B cell (primary cell): ENCODE data around the gene PNKD. TPM values are rescaled to one million over a fixed set of nuclear protein-coding genes. Genes with fewer than 3 reads are reported as not detected.

Experiments used
- ATAC-seq: fragments of 200-7000 bp; cut with Tn5 transposase; one replicate; pipeline ENCODE4 v1.10.0; 2021; ENCODE audit warnings: low read depth, mild to moderate bottlenecking, moderate number of reproducible peaks, moderate library complexity
- CTCF ChIA-PET: fragments of 350-600 bp; sonication (Branson Sonifier 250); formaldehyde crosslinking; loops from one replicate; lab custom pipeline; 2021; ENCODE audit warnings: antibody characterized with exemption, inconsistent platforms; lab: Charles Lee
- POLR2A ChIA-PET: fragments of 350-600 bp; sonication (Branson Sonifier 250); formaldehyde crosslinking; loops from one replicate; lab custom pipeline; 2021; ENCODE audit warnings: antibody characterized with exemption; lab: Charles Lee
- DNase-seq: peaks from one replicate; pipeline ENCODE4 v3.0.0; 2013
- H2AFZ ChIP-seq: 2 replicates; pipeline ENCODE4 v1.6.1; 2012; ENCODE audit warnings: mild to moderate bottlenecking, low read depth, low read length; ENCODE audit not compliant: insufficient read depth, poor library complexity, severe bottlenecking
- H3K27ac ChIP-seq, 2 donors: 1 replicate in 1 of 2; 2 replicates in 1 of 2; pipeline ENCODE4 v1.5.1; 2012 to 2013; ENCODE audit warnings: low read length in 2 of 2, mild to moderate bottlenecking in 2 of 2, moderate library complexity in 1 of 2
- H3K27me3 ChIP-seq, 4 experiments: fragments of 200-600 bp in 1 of 4; sonication (generic) in 1 of 4; replicated peaks in 1 of 4; 1 replicate in 2 of 4; 2 replicates in 2 of 4; pipeline versions ENCODE4 v1.6.1 to v1.7.0; 2013 to 2016; ENCODE audit warnings: low read length in 3 of 4, mild to moderate bottlenecking in 2 of 4, mixed read lengths in 1 of 4, moderate library complexity in 1 of 4; ENCODE audit not compliant: insufficient read depth in 4 of 4, control insufficient read depth in 3 of 4; ENCODE audit errors: control extremely low read depth in 1 of 4
- H3K36me3 ChIP-seq, 2 experiments: replicated peaks in 1 of 2; 1 replicate in 1 of 2; 2 replicates in 1 of 2; pipeline versions ENCODE4 v1.6.1 to v1.7.1; 2013; ENCODE audit warnings: low read length in 1 of 2; ENCODE audit not compliant: insufficient read depth in 2 of 2, control insufficient read depth in 1 of 2; ENCODE audit errors: control extremely low read depth in 1 of 2, extremely low read depth in 1 of 2
- H3K4me1 ChIP-seq, 2 donors: fragments of 200-600 bp in 1 of 2; sonication (generic) in 1 of 2; 1 replicate in 1 of 2; 2 replicates in 1 of 2; pipeline versions ENCODE4 v1.5.1 to v1.6.1; 2013 to 2017; ENCODE audit warnings: low read length in 2 of 2; ENCODE audit not compliant: control insufficient read depth in 2 of 2, insufficient read depth in 2 of 2
- H3K4me2 ChIP-seq: replicated peaks from 2 replicates; pipeline ENCODE3; 2012; ENCODE audit warnings: mild to moderate bottlenecking, low read depth, low read length; ENCODE audit not compliant: poor library complexity, severe bottlenecking
- H3K4me3 ChIP-seq, 5 experiments: fragments of 200-600 bp in 1 of 5; sonication (generic) in 1 of 5; 1 replicate in 3 of 5; 2 replicates in 2 of 5; pipeline versions ENCODE4 v1.5.1 to v1.7.0; 2011 to 2016; ENCODE audit warnings: low read length in 4 of 5, mild to moderate bottlenecking in 4 of 5, low read depth in 2 of 5, control low read depth in 1 of 5, moderate library complexity in 1 of 5; ENCODE audit not compliant: insufficient read depth in 1 of 5; ENCODE audit errors: control extremely low read depth in 1 of 5, extremely low read depth in 1 of 5
- H3K79me2 ChIP-seq: fragments of 200-600 bp; sonication (generic); one replicate; pipeline ENCODE4 v1.6.0; 2016; ENCODE audit warnings: low read length; ENCODE audit not compliant: control insufficient read depth, insufficient read depth
- H3K9ac ChIP-seq: fragments of 200-600 bp; sonication (generic); 2 replicates; pipeline ENCODE4 v1.6.1; 2017; ENCODE audit warnings: mild to moderate bottlenecking, low read length, moderate library complexity
- H3K9me3 ChIP-seq, 3 donors: one replicate each; pipeline versions ENCODE4 v1.6.1 to v1.7.1; 2013; ENCODE audit warnings: low read length in 2 of 3; ENCODE audit not compliant: control insufficient read depth in 2 of 3, insufficient read depth in 1 of 3; ENCODE audit errors: control extremely low read depth in 1 of 3
- H4K20me1 ChIP-seq: 2 replicates; pipeline ENCODE4 v1.6.0; 2012; ENCODE audit warnings: mild to moderate bottlenecking, low read length; ENCODE audit not compliant: insufficient read depth, control insufficient read depth, poor library complexity, severe bottlenecking
- H3K27ac Mint-ChIP-seq: one replicate; pipeline ENCODE4 v1.8.0; 2021; ENCODE audit warnings: mixed read lengths
- H3K27me3 Mint-ChIP-seq: one replicate; pipeline ENCODE4 v1.8.0; 2021; ENCODE audit warnings: mixed read lengths
- H3K4me1 Mint-ChIP-seq: one replicate; pipeline ENCODE4 v1.8.0; 2021; ENCODE audit warnings: mixed read lengths
- H3K4me3 Mint-ChIP-seq: one replicate; pipeline ENCODE4 v1.8.0; 2021; ENCODE audit warnings: mixed read lengths
- H3K9me3 Mint-ChIP-seq: one replicate; pipeline ENCODE4 v1.8.0; 2022; ENCODE audit warnings: mixed read lengths; ENCODE audit not compliant: insufficient read depth
- EZH2 ChIP-seq: IDR thresholded peaks from 2 replicates; pipeline ENCODE4 v1.6.1; 2012; ENCODE audit warnings: borderline replicate concordance, low read depth, mild to moderate bottlenecking, moderate library complexity, low read length; ENCODE audit not compliant: insufficient read depth, poor library complexity, severe bottlenecking
- WGBS: methylation state at CpG from one replicate; pipeline ENCODE4 v1.1.5; 2013; ENCODE audit warnings: missing lambda C conversion rate; ENCODE audit not compliant: insufficient coverage; 5-methylcytosine and 5-hydroxymethylcytosine counted together
- intact Hi-C: fragments of 100-400 bp; cut with micrococcal nuclease; formaldehyde crosslinking; loops from one replicate; pipeline ENCODE4 v1.10.0; 2022
- polyA plus RNA-seq: library from polyadenylated mRNA; depleted of rRNA; stranded (reverse); fragments of >200 nt; gene quantifications from 2 replicates; pipeline ENCODE4 v1.2.3, GENCODE V29; 2012
- total RNA-seq, 2 donors: library from RNA; stranded (reverse); fragments of 120-200 nt in 1 of 2; gene quantifications; 1 replicate in 1 of 2; 2 replicates in 1 of 2; pipeline versions ENCODE4 v1.2.3 to v1.2.4, GENCODE V29; 2013 to 2022
- TF ChIP-seq, protein P1 (sequence below): fragments of 200-600 bp; IDR thresholded peaks from one replicate; pipeline ENCODE4 v1.8.0; 2022; ENCODE audit warnings: antibody characterized with exemption, mild to moderate bottlenecking

The PNKD gene
- total and polyA plus RNA-seq, 2 donors (not counting 1 experiment from before 2014, with no cell fraction given) = 29.7 to 55.8 TPM

DNA sequence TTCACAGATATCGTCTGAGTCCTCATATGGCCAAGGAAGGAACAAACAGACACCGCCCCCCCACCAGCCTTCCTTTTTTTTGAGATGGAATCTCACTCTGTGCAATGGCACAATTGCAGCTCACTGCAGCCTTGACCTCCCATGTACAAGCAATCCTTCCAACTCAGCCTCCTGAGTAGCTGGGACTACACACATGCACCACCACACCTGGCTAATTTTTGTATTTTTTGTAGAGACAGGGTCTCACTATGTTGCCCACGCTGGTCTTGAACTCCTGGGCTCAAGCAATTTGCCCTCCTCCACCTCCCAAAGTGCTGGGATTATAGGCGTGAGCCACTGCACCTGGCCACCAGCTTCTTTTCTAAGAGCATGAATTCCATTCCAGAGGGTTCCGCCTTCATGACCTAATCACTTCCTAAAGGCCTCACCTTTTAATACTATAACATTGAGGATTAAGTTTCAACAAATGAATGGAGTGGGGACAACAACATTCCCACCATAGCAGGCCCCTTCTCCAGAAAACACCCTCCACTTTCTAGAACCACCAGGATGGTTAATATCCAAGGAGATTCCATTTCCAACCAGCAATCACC is 24.2 kb downstream of the PNKD start:
- peaks cover 46% of the 10 kb centered on the region for H3K4me1 Mint-ChIP-seq
- CTCF ChIA-PET = interaction anchor here (0.7 to 15.5 kb wide), 7 partner anchors 9 to 172 kb away, joined by 3 to 331 read pairs (median 4); partner anchors contain the start of genes AAMP, CATIP and PNKD

DNA sequence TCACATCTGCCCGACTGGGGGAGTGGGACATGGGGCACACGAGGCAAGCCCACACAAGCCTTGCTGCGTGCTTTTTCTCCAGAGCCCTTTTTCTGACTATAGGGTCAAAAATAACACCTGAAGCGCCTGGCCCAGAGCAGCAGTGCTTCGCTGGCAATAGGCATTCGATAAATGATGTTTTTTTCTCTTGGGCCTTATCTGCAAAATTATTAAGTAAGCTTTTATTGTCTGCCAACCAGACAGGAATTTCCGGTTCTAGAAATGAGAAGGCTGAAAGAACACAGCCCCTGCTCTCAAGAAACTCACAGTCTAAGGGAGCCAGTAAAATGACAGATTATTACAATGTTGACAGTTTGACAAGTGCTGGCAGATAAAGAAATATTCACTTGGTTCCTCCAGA is 24.7 kb downstream of the PNKD start:
- POLR2A ChIA-PET = interaction anchor here (0.6 to 2.6 kb wide), 3 partner anchors 9 to 322 kb away, joined by 3 to 8 read pairs (median 6); partner anchors contain the start of gene CTDSP1
- no peak overlapping the region for H3K4me3 Mint-ChIP-seq
- Histone ChIP-seq H3K4me1 (peaks cover 34 to 45% of the 10 kb centered on the region in 2 donors), H4K20me1 (no peaks in the 10 kb centered on the region), H3K27ac (no peak overlapping the region), H3K36me3 (no peaks in the 10 kb centered on the region), H3K27me3 (no peaks in the 10 kb centered on the region), H3K9me3 (no peaks in the 10 kb centered on the region), H3K9ac (no peak overlapping the region), H3K4me3 (no peak overlapping the region), H2AFZ (no peak overlapping the region), H3K4me2 (no peak overlapping the region), H3K79me2 (peaks cover 43% of the 10 kb centered on the region)
- DNase-seq (peak; percentile 3), ATAC-seq (no peak)
- H3K27ac Mint-ChIP-seq = no peak overlapping the region
- H3K9me3 Mint-ChIP-seq = no peaks in the 10 kb centered on the region
- no peaks in the 10 kb centered on the region for H3K27me3 Mint-ChIP-seq
- intact Hi-C loops = no loop called here
- TF ChIP-seq, protein P1, sequence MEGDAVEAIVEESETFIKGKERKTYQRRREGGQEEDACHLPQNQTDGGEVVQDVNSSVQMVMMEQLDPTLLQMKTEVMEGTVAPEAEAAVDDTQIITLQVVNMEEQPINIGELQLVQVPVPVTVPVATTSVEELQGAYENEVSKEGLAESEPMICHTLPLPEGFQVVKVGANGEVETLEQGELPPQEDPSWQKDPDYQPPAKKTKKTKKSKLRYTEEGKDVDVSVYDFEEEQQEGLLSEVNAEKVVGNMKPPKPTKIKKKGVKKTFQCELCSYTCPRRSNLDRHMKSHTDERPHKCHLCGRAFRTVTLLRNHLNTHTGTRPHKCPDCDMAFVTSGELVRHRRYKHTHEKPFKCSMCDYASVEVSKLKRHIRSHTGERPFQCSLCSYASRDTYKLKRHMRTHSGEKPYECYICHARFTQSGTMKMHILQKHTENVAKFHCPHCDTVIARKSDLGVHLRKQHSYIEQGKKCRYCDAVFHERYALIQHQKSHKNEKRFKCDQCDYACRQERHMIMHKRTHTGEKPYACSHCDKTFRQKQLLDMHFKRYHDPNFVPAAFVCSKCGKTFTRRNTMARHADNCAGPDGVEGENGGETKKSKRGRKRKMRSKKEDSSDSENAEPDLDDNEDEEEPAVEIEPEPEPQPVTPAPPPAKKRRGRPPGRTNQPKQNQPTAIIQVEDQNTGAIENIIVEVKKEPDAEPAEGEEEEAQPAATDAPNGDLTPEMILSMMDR = no peak
- TF ChIP-seq EZH2 = no peak
- H3K4me1 Mint-ChIP-seq = peaks cover 41% of the 10 kb centered on the region
- WGBS = 96% methylated on average over 7 of the region's 7 CpGs
- CTCF ChIA-PET = interaction anchor here (0.6 to 15.5 kb wide), 6 partner anchors 8 to 102 kb away, joined by 4 to 331 read pairs (median 8); partner anchors contain the start of genes AAMP, CATIP and PNKD

More for the DNA sequence above, 24.2 kb downstream of the PNKD start:
- Histone ChIP-seq H3K79me2 (peaks cover 48% of the 10 kb centered on the region), H3K4me3 (no peak overlapping the region), H3K9me3 (no peaks in the 10 kb centered on the region), H3K9ac (no peak overlapping the region), H3K36me3 (no peaks in the 10 kb centered on the region), H3K27ac (no peak overlapping the region), H3K4me2 (no peak overlapping the region), H4K20me1 (no peaks in the 10 kb centered on the region), H2AFZ (no peak overlapping the region), H3K4me1 (peaks cover 39 to 50% of the 10 kb centered on the region in 2 donors), H3K27me3 (no peaks in the 10 kb centered on the region)
- WGBS = 95% methylated on average over 5 of the region's 5 CpGs
- H3K27me3 Mint-ChIP-seq = no peaks in the 10 kb centered on the region
- intact Hi-C loops = loop anchor here (5.0 kb wide), 1 partner anchor 588 kb away; the partner anchor contains the start of gene WNT10A
- H3K4me3 Mint-ChIP-seq = no peak overlapping the region
- POLR2A ChIA-PET = interaction anchor here (1.6 to 2.6 kb wide), 2 partner anchors 8 to 105 kb away, joined by 3 to 6 read pairs; partner anchors contain the start of gene CTDSP1
- peak overlapping the region; percentile 59 for H3K27ac Mint-ChIP-seq
- no peaks in the 10 kb centered on the region for H3K9me3 Mint-ChIP-seq
- ATAC-seq (no peak), DNase-seq (peak; percentile 2)
- TF ChIP-seq EZH2 = no peak
- TF ChIP-seq, protein P1 = no peak
